ENCODE data around the gene WDR82. TPM values are rescaled to one million over a fixed set of nuclear protein-coding genes. Genes with fewer than 3 reads are reported as not detected.
A peak's percentile ranks its signal among the peaks of the same experiment; 100 is the strongest.

Gene WDR82
- total and polyA plus RNA-seq, 10 of the 15 experiments (the other 5 are each of a cell fraction or from before 2014, with no cell fraction given): 10.1 to 82.4 (median 48.7) TPM

DNA sequence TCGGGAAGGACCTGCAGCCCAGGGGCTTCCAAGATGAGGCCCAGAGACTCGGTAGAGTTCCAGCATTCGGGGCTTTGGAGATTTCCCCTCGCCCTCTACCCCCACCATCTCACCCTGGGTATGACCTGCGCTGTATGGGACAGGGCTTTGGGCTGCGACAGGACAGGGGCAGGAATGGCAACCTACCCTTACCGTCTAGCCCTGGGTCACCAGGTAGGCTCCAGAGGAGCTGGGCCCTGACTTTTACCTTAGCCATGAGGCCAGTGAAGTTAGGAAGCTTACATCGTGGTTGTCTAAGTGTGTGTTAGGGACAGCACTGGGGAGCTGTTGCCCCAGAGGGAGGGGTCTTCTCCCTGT is 32.2 kb downstream of the WDR82 start:
- in situ Hi-C loops (cut with MboI): no loop called here
- SMC1A ChIA-PET (ENCODE audit: uncharacterized antibody, unreplicated experiment): interaction anchor here (0.6 to 7.4 kb wide), 6 partner anchors 15 to 293 kb away, joined by 3 to 62 read pairs (median 4); partner anchors contain the start of gene WDR82

More for the DNA sequence above, 32.2 kb downstream of the WDR82 start:
- no peak for FAIRE-seq
- BruUV-seq (replicated peaks): no TSS peak
- Histone ChIP-seq H3K4me1 (ENCODE audit: control insufficient read depth, insufficient read depth, low read length) (peaks cover 44% of the 10 kb centered on the region), H3K4me2 (ENCODE audit: control insufficient read depth, insufficient read depth) (peak overlapping the region; percentile 100), H3K9ac (ENCODE audit: control insufficient read depth, insufficient read depth, low read length) (peak overlapping the region; percentile 80), H2AFZ (ENCODE audit: control insufficient read depth, low read depth, low read length) (peak overlapping the region; percentile 58), H4K20me1 (ENCODE audit: control insufficient read depth, insufficient read depth) (no peaks in the 10 kb centered on the region), H3K36me3 (ENCODE audit: control insufficient read depth in 2 of 2, insufficient read depth in 2 of 2, low read length in 1 of 2) (peaks cover 5 to 9% of the 10 kb centered on the region in 2 experiments; a peak in 3 of 4 replicates), H3K4me3 (peak overlapping the region; percentile 89), H3K27me3 (replicated peaks in 1 of 2; ENCODE audit: control insufficient read depth in 2 of 2, insufficient read depth in 2 of 2, low read length in 1 of 2) (no peaks in the 10 kb centered on the region), H3K79me2 (ENCODE audit: control insufficient read depth, insufficient read depth, low read length) (no peaks in the 10 kb centered on the region; the same call in none of the 2 replicates), H3K27ac (ENCODE audit: control insufficient read depth, insufficient read depth) (peak overlapping the region; percentile 67; the same call in 1 of the 2 replicates), H3K9me3 (replicated peaks; ENCODE audit: control insufficient read depth, insufficient read depth, low read length) (no peaks in the 10 kb centered on the region; the same call in 2 of the 3 replicates)
- under 1% methylated on average over 8 of the region's 8 CpGs for WGBS (ENCODE audit: insufficient coverage, insufficient replicate concordance, low lambda C conversion rate, missing lambda C conversion rate)
- POLR2A ChIA-PET: interaction anchor here (0.6 to 1.7 kb wide), 7 partner anchors 12 to 41 kb away, joined by 3 to 9 read pairs (median 3); partner anchors contain the start of genes GLYCTK and TLR9
- no peak for ATAC-seq
- DNase-seq (ENCODE audit: low read depth, low spot score): no peak
- TF ChIP-seq PAX5 (IDR thresholded peaks at IDR 0.05; ENCODE audit: borderline replicate concordance, low read depth, low read length) (no peak), ASH2L (IDR thresholded peaks at IDR 0.05; ENCODE audit: borderline replicate concordance, low read depth) (no peak), POLR2A (IDR thresholded peaks at IDR 0.05; ENCODE audit: low read depth, low read length) (no peak), TCF7 (IDR thresholded peaks at IDR 0.05; ENCODE audit: borderline replicate concordance) (no peak), KAT2A (conservative IDR thresholded peaks at IDR 0.05; ENCODE audit: control insufficient read depth, low read depth, low read length) (no peak), SMC3 (IDR thresholded peaks at IDR 0.05; ENCODE audit: borderline replicate concordance, low read length) (no peak), HDAC6 (IDR thresholded peaks at IDR 0.05; ENCODE audit: unreplicated experiment) (no peak), MEF2A (IDR thresholded peaks at IDR 0.05; ENCODE audit: insufficient read depth, low read depth, low read length) (no peak), PAX8 (IDR thresholded peaks at IDR 0.05) (no peak), TCF12 (IDR thresholded peaks at IDR 0.05; ENCODE audit: low read depth, low read length) (no peak), IKZF1 (conservative IDR thresholded peaks at IDR 0.05) (no peak), FOXK2 (IDR thresholded peaks at IDR 0.05) (no peak)
- TF ChIP-seq, protein P1, sequence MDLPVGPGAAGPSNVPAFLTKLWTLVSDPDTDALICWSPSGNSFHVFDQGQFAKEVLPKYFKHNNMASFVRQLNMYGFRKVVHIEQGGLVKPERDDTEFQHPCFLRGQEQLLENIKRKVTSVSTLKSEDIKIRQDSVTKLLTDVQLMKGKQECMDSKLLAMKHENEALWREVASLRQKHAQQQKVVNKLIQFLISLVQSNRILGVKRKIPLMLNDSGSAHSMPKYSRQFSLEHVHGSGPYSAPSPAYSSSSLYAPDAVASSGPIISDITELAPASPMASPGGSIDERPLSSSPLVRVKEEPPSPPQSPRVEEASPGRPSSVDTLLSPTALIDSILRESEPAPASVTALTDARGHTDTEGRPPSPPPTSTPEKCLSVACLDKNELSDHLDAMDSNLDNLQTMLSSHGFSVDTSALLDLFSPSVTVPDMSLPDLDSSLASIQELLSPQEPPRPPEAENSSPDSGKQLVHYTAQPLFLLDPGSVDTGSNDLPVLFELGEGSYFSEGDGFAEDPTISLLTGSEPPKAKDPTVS (IDR thresholded peaks at IDR 0.05; ENCODE audit: low read depth, low read length): no peak
- TF ChIP-seq, protein P2, sequence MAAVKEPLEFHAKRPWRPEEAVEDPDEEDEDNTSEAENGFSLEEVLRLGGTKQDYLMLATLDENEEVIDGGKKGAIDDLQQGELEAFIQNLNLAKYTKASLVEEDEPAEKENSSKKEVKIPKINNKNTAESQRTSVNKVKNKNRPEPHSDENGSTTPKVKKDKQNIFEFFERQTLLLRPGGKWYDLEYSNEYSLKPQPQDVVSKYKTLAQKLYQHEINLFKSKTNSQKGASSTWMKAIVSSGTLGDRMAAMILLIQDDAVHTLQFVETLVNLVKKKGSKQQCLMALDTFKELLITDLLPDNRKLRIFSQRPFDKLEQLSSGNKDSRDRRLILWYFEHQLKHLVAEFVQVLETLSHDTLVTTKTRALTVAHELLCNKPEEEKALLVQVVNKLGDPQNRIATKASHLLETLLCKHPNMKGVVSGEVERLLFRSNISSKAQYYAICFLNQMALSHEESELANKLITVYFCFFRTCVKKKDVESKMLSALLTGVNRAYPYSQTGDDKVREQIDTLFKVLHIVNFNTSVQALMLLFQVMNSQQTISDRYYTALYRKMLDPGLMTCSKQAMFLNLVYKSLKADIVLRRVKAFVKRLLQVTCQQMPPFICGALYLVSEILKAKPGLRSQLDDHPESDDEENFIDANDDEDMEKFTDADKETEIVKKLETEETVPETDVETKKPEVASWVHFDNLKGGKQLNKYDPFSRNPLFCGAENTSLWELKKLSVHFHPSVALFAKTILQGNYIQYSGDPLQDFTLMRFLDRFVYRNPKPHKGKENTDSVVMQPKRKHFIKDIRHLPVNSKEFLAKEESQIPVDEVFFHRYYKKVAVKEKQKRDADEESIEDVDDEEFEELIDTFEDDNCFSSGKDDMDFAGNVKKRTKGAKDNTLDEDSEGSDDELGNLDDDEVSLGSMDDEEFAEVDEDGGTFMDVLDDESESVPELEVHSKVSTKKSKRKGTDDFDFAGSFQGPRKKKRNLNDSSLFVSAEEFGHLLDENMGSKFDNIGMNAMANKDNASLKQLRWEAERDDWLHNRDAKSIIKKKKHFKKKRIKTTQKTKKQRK (IDR thresholded peaks at IDR 0.05; ENCODE audit: low read depth, low read length): no peak
- TF ChIP-seq, protein P3, sequence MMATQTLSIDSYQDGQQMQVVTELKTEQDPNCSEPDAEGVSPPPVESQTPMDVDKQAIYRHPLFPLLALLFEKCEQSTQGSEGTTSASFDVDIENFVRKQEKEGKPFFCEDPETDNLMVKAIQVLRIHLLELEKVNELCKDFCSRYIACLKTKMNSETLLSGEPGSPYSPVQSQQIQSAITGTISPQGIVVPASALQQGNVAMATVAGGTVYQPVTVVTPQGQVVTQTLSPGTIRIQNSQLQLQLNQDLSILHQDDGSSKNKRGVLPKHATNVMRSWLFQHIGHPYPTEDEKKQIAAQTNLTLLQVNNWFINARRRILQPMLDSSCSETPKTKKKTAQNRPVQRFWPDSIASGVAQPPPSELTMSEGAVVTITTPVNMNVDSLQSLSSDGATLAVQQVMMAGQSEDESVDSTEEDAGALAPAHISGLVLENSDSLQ (IDR thresholded peaks at IDR 0.05): no peak
- intact Hi-C loops (cut with micrococcal nuclease; ENCODE audit: unreplicated experiment): no loop called here
- RAD21 ChIA-PET (ENCODE audit: unreplicated experiment): interaction anchor here (0.9 to 1.8 kb wide), 8 partner anchors 9 to 193 kb away, joined by 3 to 7 read pairs (median 4); partner anchors contain the start of gene WDR82
- CTCF ChIA-PET: interaction anchor here (1.0 to 7.5 kb wide), 3 partner anchors 9 to 33 kb away, joined by 3 to 87 read pairs (median 3); partner anchors contain the start of gene WDR82
